ENCODE measurements around the gene CACNA2D2.
A peak's percentile ranks its signal among the peaks of the same experiment; 100 is the strongest.

The CACNA2D2 gene

GRCh38 chr3:50464569-50464968, 38.9 kb downstream of the CACNA2D2 start:
- DNase-seq (ENCODE audit: low read depth in 2 of 2), result no peak

- DNase-seq (ENCODE audit: low read depth in 2 of 2), result no peak
Measured at GRCh38 chr3:50459785-50460184, 43.6 kb downstream of the CACNA2D2 start.

DNA sequence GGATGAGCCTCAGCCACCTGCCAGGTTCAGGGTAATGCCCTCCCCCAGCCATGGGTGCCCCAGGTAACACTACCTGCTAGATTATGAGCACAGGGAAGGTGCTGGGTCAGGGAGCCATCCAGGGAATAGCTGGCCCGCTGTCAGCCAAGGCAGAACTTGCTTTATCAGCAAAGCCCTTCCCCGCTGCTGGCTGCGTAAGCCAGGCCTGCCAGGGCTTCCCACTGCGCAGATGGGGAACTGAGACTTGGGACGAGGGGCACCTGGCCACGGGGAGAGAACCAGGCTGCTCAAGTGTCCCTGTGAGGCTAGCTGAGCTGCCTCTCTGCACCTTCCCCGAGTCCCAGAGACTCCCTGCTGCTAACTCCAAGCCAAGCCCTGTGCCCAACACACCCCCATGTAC, 45.4 kb downstream of the CACNA2D2 start:
- DNase-seq (ENCODE audit: low read depth in 2 of 2), result no peak

DNA sequence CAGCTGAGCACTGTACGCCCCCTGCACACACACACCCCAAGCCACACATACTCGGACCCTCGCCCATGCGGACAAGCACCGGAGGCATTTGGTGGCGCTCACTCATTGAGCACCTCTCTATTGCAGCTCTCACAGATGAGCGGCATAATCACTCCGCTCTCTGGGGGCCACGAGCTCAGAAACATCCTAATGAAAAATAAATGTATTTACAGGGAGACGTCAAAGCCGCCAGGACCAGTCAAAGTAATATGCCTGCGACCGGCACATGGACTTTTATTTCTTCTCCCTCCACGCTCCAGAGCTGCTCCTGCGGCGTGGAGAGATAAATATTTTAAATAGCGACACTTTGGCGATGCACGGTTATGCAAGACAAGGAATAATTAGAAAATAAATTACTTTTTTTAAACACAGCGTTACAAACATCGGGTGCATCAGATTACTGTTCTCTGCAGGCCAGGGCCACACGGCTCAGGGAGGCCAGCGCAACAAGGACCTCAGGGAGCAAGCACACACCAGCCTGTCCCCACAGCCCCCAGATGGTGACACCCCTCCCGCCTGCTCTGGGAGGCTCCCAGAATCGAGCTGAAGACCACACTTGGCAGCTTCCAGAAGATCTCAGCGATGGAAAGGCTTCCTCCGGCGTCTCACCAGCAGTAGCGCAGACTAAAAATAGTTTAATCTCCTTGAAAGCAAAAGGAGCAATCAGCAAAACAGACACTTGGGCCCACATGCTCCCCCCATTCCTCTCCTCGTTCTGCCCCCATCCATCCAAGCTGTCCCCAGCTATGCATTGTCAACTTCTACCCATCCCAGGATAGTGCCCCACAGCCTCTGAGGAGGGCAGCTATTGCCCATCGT, 48.0 kb downstream of the CACNA2D2 start:
- DNase-seq (ENCODE audit: low read depth in 2 of 2), result no peak

GRCh38 chr3:50454481-50455070, 48.9 kb downstream of the CACNA2D2 start:
- DNase-seq (ENCODE audit: low read depth in 2 of 2), result no peak

DNA sequence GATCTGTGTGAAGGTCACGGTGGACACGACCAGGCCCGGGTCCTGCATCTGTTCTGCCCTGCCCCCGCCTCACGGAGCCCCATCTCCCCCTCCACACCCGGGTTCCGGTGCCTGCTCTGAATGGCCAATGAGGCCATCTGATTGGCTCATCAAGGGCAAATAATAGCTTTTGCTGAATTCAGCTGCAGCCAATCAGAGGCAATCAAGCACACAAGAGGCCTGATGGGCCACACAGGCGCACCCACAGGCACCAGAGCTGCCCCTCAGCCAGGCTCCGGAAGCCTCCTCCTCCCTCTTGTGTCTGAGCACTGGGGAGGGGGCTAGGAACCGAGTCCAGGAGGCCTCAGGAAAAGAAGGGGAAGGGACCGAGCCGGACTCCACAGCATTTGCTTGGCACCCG, 49.5 kb downstream of the CACNA2D2 start:
- no peak for DNase-seq (ENCODE audit: low read depth in 2 of 2)

GRCh38 chr3:50450209-50450921, 53.1 kb downstream of the CACNA2D2 start:
- no peak for DNase-seq (ENCODE audit: low read depth in 2 of 2)

- no peak for DNase-seq (ENCODE audit: low read depth in 2 of 2)
Measured at GRCh38 chr3:50448752-50449539, 54.5 kb downstream of the CACNA2D2 start.

DNA sequence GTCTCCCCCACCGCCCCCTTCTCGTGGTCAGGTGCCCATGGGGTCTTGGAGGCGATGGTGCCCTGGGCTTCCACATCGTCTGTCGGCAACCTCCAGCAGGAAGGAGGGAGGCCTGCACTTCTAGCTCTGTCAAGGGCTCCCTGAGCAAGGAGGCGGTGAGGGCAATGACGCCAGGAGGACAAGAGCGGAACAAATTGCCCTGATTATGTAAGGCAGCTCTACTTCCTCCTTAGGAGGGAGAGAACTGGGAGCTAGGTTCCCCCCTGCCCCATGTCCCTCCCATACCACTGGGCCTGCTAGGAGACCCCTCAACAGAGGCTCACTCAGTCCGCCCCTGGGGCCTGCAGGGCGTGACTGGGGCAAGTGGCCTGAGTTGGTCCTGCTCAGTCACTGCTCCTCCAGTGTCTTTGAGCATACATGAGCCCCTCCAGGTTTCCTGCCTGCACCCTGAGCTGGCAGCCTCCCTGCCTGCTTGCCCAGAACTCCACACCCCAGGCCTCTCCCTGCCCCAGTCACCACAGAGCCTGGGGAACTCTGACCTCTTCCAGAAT, 56.1 kb downstream of the CACNA2D2 start:
- no peak for DNase-seq (ENCODE audit: low read depth in 2 of 2)

DNA sequence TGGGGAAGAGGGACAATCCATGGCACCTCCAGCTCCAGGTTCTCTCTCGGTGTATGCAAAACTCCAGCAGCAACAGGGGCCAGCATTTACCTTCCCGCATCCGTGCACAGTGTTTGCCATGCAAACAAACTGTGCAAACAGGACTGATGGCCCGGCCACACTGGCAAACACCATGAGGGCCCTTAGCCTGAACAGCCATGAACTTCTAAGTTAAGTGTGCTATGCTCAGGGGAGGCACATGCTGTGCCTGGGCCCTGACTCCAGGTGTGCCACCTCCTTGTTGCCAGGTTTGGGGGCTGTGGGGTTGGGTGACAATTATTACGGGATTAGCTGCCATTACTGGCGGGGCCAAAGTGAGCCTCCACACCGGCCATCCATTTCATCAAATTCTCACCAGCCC, 57.5 kb downstream of the CACNA2D2 start:
- no peak for DNase-seq (ENCODE audit: low read depth in 2 of 2)

DNA sequence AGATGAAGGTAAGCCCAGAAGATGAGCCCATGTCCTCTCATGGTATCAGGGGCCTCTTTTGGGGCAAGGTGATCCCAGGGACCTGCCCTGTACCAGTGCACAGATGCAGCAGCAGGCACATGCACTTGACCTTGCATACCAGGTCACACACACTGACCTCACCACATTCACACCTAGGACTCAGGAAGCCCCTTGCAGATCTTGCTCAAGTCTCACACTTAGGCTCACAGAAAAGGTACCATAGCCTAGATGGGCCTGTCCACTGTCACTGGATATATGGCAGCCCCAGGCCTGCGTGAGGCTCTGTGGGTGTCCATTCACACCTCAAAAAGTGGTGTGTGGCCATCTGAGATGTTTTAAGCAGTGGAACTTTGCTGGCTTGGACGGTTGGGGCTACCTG, 58.7 kb downstream of the CACNA2D2 start:
- DNase-seq (ENCODE audit: low read depth in 2 of 2), result no peak

- no peak for DNase-seq (ENCODE audit: low read depth in 2 of 2)
Measured at GRCh38 chr3:50444213-50444612, 59.2 kb downstream of the CACNA2D2 start.

- DNase-seq (ENCODE audit: low read depth in 2 of 2), result no peak
Measured at GRCh38 chr3:50442945-50443579, 60.4 kb downstream of the CACNA2D2 start.

DNA sequence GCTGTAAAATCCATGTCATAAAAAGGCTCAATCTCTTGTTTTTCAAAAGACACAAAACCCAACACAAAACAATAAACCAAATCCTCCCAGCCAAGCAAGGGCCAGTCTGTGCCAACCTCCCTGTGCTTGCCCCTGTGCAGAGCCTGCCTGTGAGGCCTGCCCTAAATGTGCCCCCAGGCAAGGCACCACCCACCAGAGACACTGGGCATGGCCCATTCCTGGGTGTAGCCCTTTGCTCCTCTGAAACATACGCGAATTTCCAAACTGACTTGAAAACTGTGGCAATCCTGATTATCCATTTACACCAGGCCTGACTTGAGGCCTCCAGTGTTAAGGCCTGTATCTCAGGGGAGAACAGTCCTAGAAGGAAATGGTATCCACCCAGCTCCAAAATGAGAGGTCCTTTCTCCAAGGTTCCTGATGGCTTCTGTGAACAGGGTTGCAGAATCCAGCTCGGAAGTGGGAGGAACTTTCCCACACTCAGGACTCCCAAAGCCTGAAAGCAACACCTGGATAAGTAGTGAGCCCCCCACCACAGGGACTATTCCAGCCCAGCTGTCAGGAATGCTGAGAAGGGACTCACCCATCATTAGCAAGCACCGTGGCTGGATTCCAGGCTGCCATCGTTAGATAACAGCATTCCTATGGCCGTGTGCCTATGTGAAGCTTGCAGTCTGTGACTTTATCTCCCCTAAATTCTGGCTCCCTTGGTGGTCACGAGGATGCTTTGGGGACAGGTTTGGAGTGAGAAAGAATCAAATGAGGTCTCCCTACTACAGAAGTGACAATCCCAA, 61.8 kb downstream of the CACNA2D2 start:
- DNase-seq (ENCODE audit: low read depth in 2 of 2), result no peak

DNA sequence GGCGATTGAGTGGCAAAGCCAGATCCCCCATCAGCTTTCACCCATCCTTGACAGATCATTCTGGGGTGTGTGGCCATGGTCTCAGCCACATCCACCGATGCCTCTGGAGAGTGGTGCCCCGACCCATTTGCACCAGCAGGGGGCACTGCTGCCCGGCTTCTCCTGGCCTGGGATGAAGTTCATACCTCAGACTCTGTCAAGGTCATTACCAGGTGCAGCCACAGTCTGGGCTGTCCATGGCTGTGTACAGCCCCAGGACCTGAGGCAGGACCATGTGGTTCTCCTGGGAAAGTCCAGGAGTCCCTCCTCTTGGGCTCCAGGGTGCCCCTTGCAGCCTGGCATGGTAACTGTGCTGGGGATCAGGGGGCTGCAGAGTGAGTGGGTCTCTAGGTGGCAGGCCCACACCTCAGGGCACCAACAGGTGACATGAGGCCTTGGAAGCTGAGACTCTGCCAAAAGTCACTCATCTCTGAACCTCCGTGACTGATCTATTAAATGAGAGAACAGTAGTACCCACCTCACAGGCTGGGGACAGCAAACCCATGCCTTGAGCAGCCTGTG, 67.2 kb downstream of the CACNA2D2 start:
- no peak for DNase-seq (ENCODE audit: low read depth in 2 of 2)

GRCh38 chr3:50435371-50436113, 67.9 kb downstream of the CACNA2D2 start:
- DNase-seq (ENCODE audit: low read depth in 2 of 2), result no peak

DNA sequence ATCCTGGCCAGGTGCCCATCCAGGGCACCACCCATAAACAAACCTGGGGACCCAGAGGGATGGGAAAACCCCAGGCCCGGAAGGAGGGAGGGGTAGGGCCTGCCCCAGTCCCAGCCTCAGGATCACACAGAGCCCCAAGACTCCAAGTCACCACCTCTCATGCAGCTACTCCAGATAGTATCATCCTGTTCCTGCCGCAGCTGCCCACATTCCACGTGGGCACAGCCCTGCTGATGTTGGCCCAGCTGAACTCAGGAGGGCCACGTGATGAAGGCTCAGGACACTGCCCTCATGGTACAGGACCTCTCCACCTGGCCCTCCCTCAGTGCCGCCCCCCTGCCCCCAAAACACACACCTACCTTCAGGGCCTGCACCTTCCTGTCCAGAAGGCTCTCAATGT, 69.5 kb downstream of the CACNA2D2 start:
- DNase-seq (ENCODE audit: low read depth in 2 of 2), result no peak

DNA sequence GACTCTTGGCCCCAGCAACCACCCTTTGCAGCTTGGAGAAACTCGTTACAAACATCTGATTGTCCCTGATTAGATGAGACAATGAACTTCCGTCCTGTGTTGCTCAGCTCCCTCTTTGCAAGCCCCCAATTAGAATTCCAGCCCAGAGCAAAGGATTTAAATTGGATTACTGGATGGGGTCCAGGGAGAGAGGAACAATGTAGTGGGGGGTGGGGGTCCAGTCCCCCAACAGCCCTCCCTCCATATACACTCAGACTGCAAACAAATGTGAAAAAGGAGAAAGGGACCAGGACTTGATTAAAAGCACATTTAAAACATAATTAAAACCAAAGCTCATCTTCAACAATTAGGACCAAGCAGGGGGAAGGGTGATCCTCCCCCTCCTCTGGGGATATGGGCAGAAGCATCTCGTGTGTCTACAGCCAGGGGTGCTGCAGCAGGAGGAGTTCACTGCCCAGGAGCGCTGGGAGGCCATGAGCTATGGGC, 72.4 kb downstream of the CACNA2D2 start:
- DNase-seq (ENCODE audit: low read depth in 2 of 2), result peak; percentile 32 to 47

- no peak for DNase-seq (ENCODE audit: low read depth in 2 of 2)
Measured at GRCh38 chr3:50430191-50430590, 73.2 kb downstream of the CACNA2D2 start.

All from fibroblast of skin of left quadriceps (primary cell).